Trophoblast cell (in vitro differentiated cells and primary cell): ENCODE measurements around the gene AP1G2.
A peak's percentile ranks its signal among the peaks of the same experiment; 100 is the strongest.

Experiments used
- DNase-seq, 2 donors: peaks; one replicate each; pipeline ENCODE4 v3.0.0-alpha.2; 2016
- H2AFZ ChIP-seq: 2 replicates; pipeline ENCODE4 v1.6.1; 2013; ENCODE audit warnings: low read length, moderate library complexity, mild to moderate bottlenecking; ENCODE audit not compliant: insufficient read depth, poor library complexity
- H2AK5ac ChIP-seq: 2 replicates; pipeline ENCODE4 v1.6.1; 2013; ENCODE audit warnings: mild to moderate bottlenecking, low read length
- H2BK120ac ChIP-seq: 2 replicates; pipeline ENCODE4 v1.6.1; 2013; ENCODE audit warnings: low read length, mild to moderate bottlenecking, moderate library complexity; ENCODE audit not compliant: insufficient read depth, poor library complexity
- H2BK12ac ChIP-seq: 2 replicates; pipeline ENCODE4 v1.6.1; 2013; ENCODE audit warnings: mild to moderate bottlenecking, low read length, moderate library complexity
- H2BK5ac ChIP-seq: 2 replicates; pipeline ENCODE4 v1.6.1; 2013; ENCODE audit warnings: low read length, low read depth, moderate library complexity, mild to moderate bottlenecking; ENCODE audit not compliant: poor library complexity
- H3K14ac ChIP-seq: 2 replicates; pipeline ENCODE4 v1.6.1; 2013; ENCODE audit warnings: mild to moderate bottlenecking, low read length
- H3K18ac ChIP-seq: 2 replicates; pipeline ENCODE4 v1.6.1; 2013; ENCODE audit warnings: mild to moderate bottlenecking, low read length
- H3K23ac ChIP-seq: 2 replicates; pipeline ENCODE4 v1.6.1; 2013; ENCODE audit warnings: low read length
- H3K27ac ChIP-seq: 2 replicates; pipeline ENCODE4 v1.5.1; 2013; ENCODE audit warnings: low read depth, mild to moderate bottlenecking, inconsistent platforms, low read length, moderate library complexity
- H3K27me3 ChIP-seq: 2 replicates; pipeline ENCODE4 v1.6.1; 2013; ENCODE audit warnings: inconsistent platforms, mild to moderate bottlenecking, low read length, moderate library complexity; ENCODE audit not compliant: insufficient read depth
- H3K36me3 ChIP-seq, 2 experiments: 1 replicate in 1 of 2; 2 replicates in 1 of 2; pipeline ENCODE4 v1.6.1; 2013; ENCODE audit warnings: low read length in 2 of 2, mild to moderate bottlenecking in 2 of 2, moderate library complexity in 1 of 2; ENCODE audit not compliant: insufficient read depth in 2 of 2, control insufficient read depth in 1 of 2
- H3K4ac ChIP-seq: 2 replicates; pipeline ENCODE4 v1.6.1; 2013; ENCODE audit warnings: low read depth, mild to moderate bottlenecking, low read length, moderate library complexity
- H3K4me1 ChIP-seq, 2 experiments: 1 replicate in 1 of 2; 2 replicates in 1 of 2; pipeline ENCODE4 v1.6.1; 2013; ENCODE audit warnings: low read length in 2 of 2, mild to moderate bottlenecking in 2 of 2, moderate library complexity in 1 of 2; ENCODE audit not compliant: insufficient read depth in 2 of 2, control insufficient read depth in 1 of 2
- H3K4me2 ChIP-seq: 2 replicates; pipeline ENCODE4 v1.6.1; 2013; ENCODE audit warnings: inconsistent platforms, mild to moderate bottlenecking, low read length, moderate library complexity
- H3K4me3 ChIP-seq: 2 replicates; pipeline ENCODE4 v1.5.1; 2013; ENCODE audit warnings: mild to moderate bottlenecking, low read depth, low read length, inconsistent platforms
- H3K79me1 ChIP-seq: one replicate; pipeline ENCODE4 v1.6.1; 2013; ENCODE audit warnings: low read length
- H3K79me2 ChIP-seq: 2 replicates; pipeline ENCODE4 v1.6.1; 2013; ENCODE audit warnings: low read length, mild to moderate bottlenecking; ENCODE audit not compliant: control insufficient read depth, insufficient read depth, poor library complexity
- H3K9ac ChIP-seq: 2 replicates; pipeline ENCODE4 v1.6.1; 2013; ENCODE audit warnings: mild to moderate bottlenecking, low read length
- H3K9me3 ChIP-seq: 2 replicates; pipeline ENCODE4 v1.6.1; 2013; ENCODE audit warnings: low read depth, mild to moderate bottlenecking, control low read depth, inconsistent platforms, low read length; ENCODE audit not compliant: insufficient read depth
- H4K12ac ChIP-seq: 2 replicates; pipeline ENCODE4 v1.6.1; 2013; ENCODE audit warnings: low read depth, mild to moderate bottlenecking, low read length, moderate library complexity
- H4K8ac ChIP-seq: 2 replicates; pipeline ENCODE4 v1.6.1; 2013; ENCODE audit warnings: low read depth, mild to moderate bottlenecking, low read length, moderate library complexity
- H4K91ac ChIP-seq: one replicate; pipeline ENCODE4 v1.6.1; 2013; ENCODE audit warnings: low read depth, mild to moderate bottlenecking, low read length, moderate library complexity
- WGBS: extraction: QIAGEN DNeasy Blood & Tissue Kit; methylation state at CpG from one replicate; pipeline ENCODE4 v1.1.7; 2013; ENCODE audit warnings: missing lambda C conversion rate; ENCODE audit not compliant: insufficient read length, insufficient coverage; ENCODE audit errors: extremely low coverage; 5-methylcytosine and 5-hydroxymethylcytosine counted together

AP1G2 gene

DNA sequence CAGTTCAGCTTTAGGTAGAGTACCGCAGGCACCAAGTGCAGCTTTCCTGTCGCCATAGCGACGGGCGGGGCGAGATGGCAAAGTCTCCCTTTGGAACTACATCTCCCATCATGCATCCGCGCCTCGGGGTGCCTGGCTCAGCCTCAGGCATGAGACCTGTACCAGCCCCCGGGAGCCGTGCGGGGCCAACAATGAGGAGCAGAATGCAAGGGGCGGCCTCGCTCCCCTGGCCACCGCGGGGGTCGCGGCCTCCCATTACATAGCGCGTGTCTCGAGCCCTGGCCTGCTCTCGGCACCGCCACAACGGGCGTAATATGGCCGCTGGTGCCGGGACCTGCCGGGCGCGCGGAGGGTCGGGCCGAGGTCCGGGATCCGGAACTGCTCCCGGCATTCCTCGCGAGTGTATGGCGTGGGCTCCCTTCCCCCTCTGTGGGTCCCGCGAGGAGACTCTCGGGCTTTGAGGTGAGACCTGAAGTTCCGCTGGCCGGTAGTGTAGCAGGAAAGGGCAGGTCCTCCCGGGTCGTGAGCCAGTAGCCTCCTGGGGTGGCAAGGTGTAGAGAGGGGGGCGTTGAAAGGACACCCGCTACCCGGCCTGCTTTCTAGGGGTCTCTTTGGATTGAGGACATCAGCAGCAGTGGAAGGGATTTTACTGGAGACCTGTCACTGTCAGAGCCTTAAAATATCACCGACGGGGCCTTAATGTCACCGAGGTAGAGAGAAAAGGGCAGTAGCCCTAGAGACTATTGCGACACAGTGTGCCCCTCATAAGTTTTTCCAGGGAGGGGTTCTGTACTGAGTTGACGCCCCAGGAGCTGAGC lies 11.5 kb downstream of the AP1G2 start, which contains the start of gene THTPA:
THTPA (plus strand) TSS at position 390 of the 818 bp plus-strand sequence. CDS start 487 bp downstream, outside the sequence.
- H4K8ac ChIP-seq: peak within 1 kb of the TSS; percentile 98
- H3K4me2 ChIP-seq: peak within 1 kb of the TSS; percentile 82
- no peak within 1 kb of the TSS for H3K23ac ChIP-seq
- DNase-seq: peak; percentile 79 to 93
- H4K12ac ChIP-seq: peak within 1 kb of the TSS; percentile 96
- H2AK5ac ChIP-seq: peak within 1 kb of the TSS; percentile 49
- peak within 1 kb of the TSS; percentile 93 for H3K18ac ChIP-seq
- peak within 1 kb of the TSS; percentile 89 for H3K9ac ChIP-seq
- H3K14ac ChIP-seq: peak within 1 kb of the TSS; percentile 91
- no peaks in the 10 kb centered on the region for H3K27me3 ChIP-seq
- WGBS: no CpG with 5 or more reads among the region's 54 CpGs
- peak within 1 kb of the TSS; percentile 88 for H2BK120ac ChIP-seq
- peaks cover 7% of the 10 kb centered on the region for H3K79me1 ChIP-seq
- no peak within 1 kb of the TSS for H2BK12ac ChIP-seq
- peaks cover 21 to 29% of the 10 kb centered on the region in 2 experiments for H3K36me3 ChIP-seq
- peak within 1 kb of the TSS; percentile 66 for H3K27ac ChIP-seq
- peak within 1 kb of the TSS; percentile 95 for H4K91ac ChIP-seq
- peak within 1 kb of the TSS; percentile 92 for H3K4me3 ChIP-seq
- no peaks in the 10 kb centered on the region for H3K9me3 ChIP-seq
- peak within 1 kb of the TSS; percentile 43 for H3K4ac ChIP-seq
- peak within 1 kb of the TSS; percentile 92 for H2AFZ ChIP-seq
- peaks cover 5 to 10% of the 10 kb centered on the region in 2 experiments for H3K4me1 ChIP-seq
- peaks cover 9% of the 10 kb centered on the region for H3K79me2 ChIP-seq
- H2BK5ac ChIP-seq: peak within 1 kb of the TSS; percentile 90

DNA sequence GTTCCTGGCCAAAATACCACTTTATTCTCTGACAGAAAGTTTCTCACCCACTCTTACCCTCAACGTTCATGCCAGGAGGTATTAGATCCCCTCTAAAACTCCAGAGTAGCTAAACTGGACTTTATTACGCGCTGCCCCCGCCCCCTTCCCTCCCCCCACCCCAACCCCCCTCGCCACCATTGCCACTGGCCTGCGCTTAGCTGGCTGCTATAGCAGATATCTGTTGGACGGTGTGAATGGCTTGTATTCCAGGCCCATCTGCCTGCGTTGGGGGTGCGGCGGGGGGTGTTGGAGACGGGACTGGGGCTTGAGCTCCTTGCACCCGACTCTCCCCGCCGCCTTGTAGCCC lies 12.1 kb downstream of the AP1G2 start:
- no peak for DNase-seq
- Histone ChIP-seq H3K36me3 (peaks cover 18 to 26% of the 10 kb centered on the region in 2 experiments), H3K79me2 (peaks cover 10% of the 10 kb centered on the region)

DNA sequence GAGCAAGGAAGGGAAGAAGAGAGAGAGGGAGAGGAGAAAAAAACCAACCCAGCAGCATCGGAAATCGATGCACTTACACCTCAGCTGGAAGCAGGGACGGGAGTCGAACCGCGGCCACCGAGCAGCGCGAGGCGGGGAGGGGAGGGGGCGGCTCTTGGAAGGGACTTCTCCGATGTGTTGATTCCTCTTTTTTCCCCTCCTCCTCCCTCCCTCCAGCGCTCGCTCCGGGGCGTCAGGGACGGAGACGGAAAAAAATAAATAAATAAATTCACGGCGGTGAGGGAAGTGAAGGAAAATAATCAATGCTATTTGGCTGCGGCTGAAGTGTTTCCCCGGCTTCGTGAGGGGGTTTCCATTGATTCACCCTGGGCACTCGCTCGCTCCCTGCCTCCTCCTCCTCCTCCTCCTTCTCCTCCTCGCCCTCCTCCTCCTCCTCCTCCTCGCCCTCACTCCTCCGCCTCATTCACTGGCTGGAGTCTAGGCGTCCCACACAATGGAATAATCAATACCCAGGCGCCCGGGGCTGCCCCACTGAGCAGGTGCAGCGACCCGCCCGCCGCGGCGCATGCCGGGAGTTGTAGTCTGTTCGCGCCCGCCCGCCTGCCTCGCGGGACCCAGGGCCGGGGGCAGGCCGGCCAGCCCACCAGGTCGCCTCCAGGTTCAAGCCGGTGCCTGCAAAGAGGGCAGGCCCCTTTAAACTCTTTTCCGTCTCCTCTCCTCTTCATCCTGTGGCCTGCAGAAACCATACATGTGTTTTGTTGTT lies 16.1 kb downstream of the AP1G2 start, which contains the start of gene ZFHX2:
ZFHX2 (minus strand) TSS at position 500 of the 763 bp plus-strand sequence. CDS start 16,440 bp downstream, outside the sequence.
- no peak within 1 kb of the TSS for H2AK5ac ChIP-seq
- no peak within 1 kb of the TSS for H2BK120ac ChIP-seq

More for the DNA sequence above, 12.1 kb downstream of the AP1G2 start:
- Histone ChIP-seq H3K4me3 (peak overlapping the region; percentile 92), H2AK5ac (no peak overlapping the region), H3K4ac (no peak overlapping the region), H3K4me1 (peaks cover 5 to 16% of the 10 kb centered on the region in 2 experiments), H4K8ac (peak overlapping the region; percentile 2), H2BK120ac (no peak overlapping the region), H3K18ac (no peak overlapping the region), H3K14ac (no peak overlapping the region), H4K91ac (no peak overlapping the region), H2BK5ac (no peak overlapping the region), H3K23ac (no peak overlapping the region), H2BK12ac (no peak overlapping the region), H3K27me3 (no peaks in the 10 kb centered on the region), H3K9ac (no peak overlapping the region), H3K4me2 (peak overlapping the region; percentile 82), H3K27ac (no peak overlapping the region), H4K12ac (no peak overlapping the region), H3K9me3 (no peaks in the 10 kb centered on the region), H3K79me1 (peaks cover 7% of the 10 kb centered on the region), H2AFZ (no peak overlapping the region)
- no CpG with 5 or more reads among the region's 14 CpGs for WGBS

DNA sequence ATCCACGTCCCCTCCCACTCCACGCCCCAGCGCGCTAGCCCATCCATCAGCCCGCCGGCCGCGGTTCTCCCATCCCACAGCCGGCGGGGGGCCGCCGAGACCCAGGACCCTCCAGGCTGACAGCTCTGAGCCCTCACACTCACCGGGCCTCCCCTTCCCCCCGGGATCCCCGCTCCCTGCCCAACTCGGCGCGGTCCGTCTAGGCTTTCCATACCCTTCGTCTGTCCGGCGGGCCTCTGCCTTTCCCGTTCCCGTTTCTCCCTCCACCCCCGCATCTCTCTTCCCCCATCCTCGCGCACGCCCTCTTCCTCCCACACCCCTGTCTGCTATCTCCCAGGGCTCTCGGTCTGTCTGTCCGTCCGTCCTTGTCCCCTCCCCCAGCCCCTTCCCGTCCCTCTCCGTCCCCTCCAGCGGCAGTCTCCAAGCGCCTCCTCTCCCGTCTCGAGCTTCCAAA lies 16.8 kb downstream of the AP1G2 start:
- peak overlapping the region; percentile 76 for H2AFZ ChIP-seq
- no peak overlapping the region for H2AK5ac ChIP-seq
- H4K8ac ChIP-seq: peak overlapping the region; percentile 8
- no peak overlapping the region for H4K12ac ChIP-seq
- no peak overlapping the region for H2BK120ac ChIP-seq
- H3K4me1 ChIP-seq: peaks cover 3 to 12% of the 10 kb centered on the region in 2 experiments
- no peak overlapping the region for H3K14ac ChIP-seq
- H3K9ac ChIP-seq: peak overlapping the region; percentile 36
- peak overlapping the region; percentile 76 for H3K4me3 ChIP-seq
- no peak overlapping the region for H3K4ac ChIP-seq
- no peak for DNase-seq
- H2BK12ac ChIP-seq: no peak overlapping the region
- no peak overlapping the region for H3K18ac ChIP-seq
- H3K36me3 ChIP-seq: peaks cover 0 to 2% of the 10 kb centered on the region in 2 experiments
- no peaks in the 10 kb centered on the region for H3K9me3 ChIP-seq
- H2BK5ac ChIP-seq: no peak overlapping the region
- WGBS: no CpG with 5 or more reads among the region's 37 CpGs
- H4K91ac ChIP-seq: peak overlapping the region; percentile 1
- H3K27me3 ChIP-seq: no peaks in the 10 kb centered on the region
- peak overlapping the region; percentile 89 for H3K4me2 ChIP-seq
- no peak overlapping the region for H3K23ac ChIP-seq
- peaks cover 4% of the 10 kb centered on the region for H3K79me2 ChIP-seq
- H3K27ac ChIP-seq: no peak overlapping the region
- peaks cover under 1% of the 10 kb centered on the region for H3K79me1 ChIP-seq

More for the DNA sequence above, 16.1 kb downstream of the AP1G2 start, which contains the start of gene ZFHX2:
- Histone ChIP-seq H4K8ac (peak within 1 kb of the TSS; percentile 89), H2BK12ac (no peak within 1 kb of the TSS), H2AFZ (peak within 1 kb of the TSS; percentile 76), H3K4ac (no peak within 1 kb of the TSS), H3K79me2 (peaks cover 8% of the 10 kb centered on the region), H2BK5ac (no peak within 1 kb of the TSS), H3K79me1 (peaks cover 6% of the 10 kb centered on the region), H3K27me3 (no peaks in the 10 kb centered on the region), H4K12ac (peak within 1 kb of the TSS; percentile 63), H3K4me2 (peak within 1 kb of the TSS; percentile 89), H3K36me3 (no peaks in the 10 kb centered on the region), H4K91ac (peak within 1 kb of the TSS; percentile 48), H3K4me3 (peak within 1 kb of the TSS; percentile 76), H3K23ac (no peak within 1 kb of the TSS), H3K27ac (no peak within 1 kb of the TSS), H3K9me3 (no peaks in the 10 kb centered on the region), H3K4me1 (peaks cover 5 to 14% of the 10 kb centered on the region in 2 experiments), H3K9ac (peak within 1 kb of the TSS; percentile 36), H3K18ac (peak within 1 kb of the TSS; percentile 3), H3K14ac (no peak within 1 kb of the TSS)
- no CpG with 5 or more reads among the region's 49 CpGs for WGBS
- peak in 1 of 2 donors; percentile 46 for DNase-seq
